SK-N-SH (cell line): Measurements from ENCODE around the gene FKBP11.

Source experiments
- CHD2 ChIP-seq: fragments of 150-350 bp; IDR thresholded peaks from 2 replicates; pipeline ENCODE4 v1.6.1; 2018; ENCODE audit warnings: low read length; ENCODE audit not compliant: partially characterized antibody
- CTCF ChIP-seq: fragments of 200-600 bp; sonication (generic); IDR thresholded peaks from 2 replicates; pipeline ENCODE4 v1.6.1; 2017; ENCODE audit warnings: antibody characterized with exemption, mild to moderate bottlenecking, moderate library complexity
- ELF1 ChIP-seq: IDR thresholded peaks from 2 replicates; pipeline ENCODE4 v1.4.0; 2012
- EP300 ChIP-seq, 2 experiments: IDR thresholded peaks; 2 replicates each; pipeline versions ENCODE4 v1.4.0 to v1.6.1; 2012; ENCODE audit warnings: borderline replicate concordance in 1 of 2, low read depth in 1 of 2, low read length in 1 of 2
- EZH2phosphoT487 ChIP-seq: fragments of 200-600 bp; sonication (generic); IDR thresholded peaks from 2 replicates; pipeline ENCODE4 v1.6.1; 2017; ENCODE audit warnings: low read depth, mixed run types, mild to moderate bottlenecking, antibody characterized with exemption, moderate library complexity, borderline replicate concordance
- FOXM1 ChIP-seq: IDR thresholded peaks from 2 replicates; pipeline ENCODE4 v1.4.0; 2012; ENCODE audit warnings: low read depth, mild to moderate bottlenecking
- JUND ChIP-seq: IDR thresholded peaks from 2 replicates; pipeline ENCODE4 v1.4.0; 2012
- NFIC ChIP-seq: IDR thresholded peaks from 2 replicates; pipeline ENCODE4 v1.4.0; 2012; ENCODE audit warnings: borderline replicate concordance
- POLR2AphosphoS5 ChIP-seq: IDR thresholded peaks from 2 replicates; pipeline ENCODE4 v1.6.1; 2012; ENCODE audit warnings: low read depth, low read length
- RAD21 ChIP-seq: IDR thresholded peaks from 2 replicates; pipeline ENCODE4 v1.6.1; 2012; ENCODE audit warnings: mild to moderate bottlenecking, low read length
- RXRA ChIP-seq: IDR thresholded peaks from 2 replicates; pipeline ENCODE4 v1.4.0; 2012; ENCODE audit warnings: low read depth, mild to moderate bottlenecking, borderline replicate concordance
- SIN3A ChIP-seq: IDR thresholded peaks from 2 replicates; pipeline ENCODE4 v1.6.1; 2012; ENCODE audit warnings: low read depth, mild to moderate bottlenecking, low read length, moderate library complexity, borderline replicate concordance
- TAF1 ChIP-seq: IDR thresholded peaks from 2 replicates; pipeline ENCODE4 v1.6.1; 2012; ENCODE audit warnings: low read depth, mild to moderate bottlenecking, low read length, moderate library complexity, borderline replicate concordance
- USF1 ChIP-seq: IDR thresholded peaks from 2 replicates; pipeline ENCODE4 v1.4.0; 2012; ENCODE audit warnings: low read depth, borderline replicate concordance

GRCh38 chr12:48899651-48900050, 25.6 kb downstream of the FKBP11 start:
- TF ChIP-seq USF1, result no peak
- TF ChIP-seq TAF1, result no peak
- no peak for TF ChIP-seq JUND
- TF ChIP-seq CTCF, result no peak
- TF ChIP-seq EP300 (IDR thresholded peaks at IDR 0.05; ENCODE audit: borderline replicate concordance in 1 of 2, low read depth in 1 of 2, low read length in 1 of 2), result no peak
- TF ChIP-seq ELF1, result no peak
- TF ChIP-seq RAD21, result no peak
- TF ChIP-seq EZH2phosphoT487, result no peak
- TF ChIP-seq SIN3A, result no peak
- TF ChIP-seq RXRA, result no peak
- no peak for TF ChIP-seq FOXM1
- TF ChIP-seq NFIC, result no peak
- no peak for TF ChIP-seq CHD2
- no peak for TF ChIP-seq POLR2AphosphoS5
